GM12878 (cell line): ENCODE measurements around the gene RBPJ. TPM values are rescaled to one million over a fixed set of nuclear protein-coding genes. Genes with fewer than 3 reads are reported as not detected.

Experiments
- ATAC-seq: fragments of 200-7000 bp; cut with Tn5 transposase; 3 replicates; pipeline ENCODE4 v1.9.1; 2020; ENCODE audit warnings: mild to moderate bottlenecking, moderate library complexity
- BruUV-seq: library from RNA; stranded (reverse); fragments of 400-500 nt; replicated peaks from 2 replicates; lab custom pipeline; 2021; lab: Mats Ljungman, UMichigan
- CTCF ChIA-PET: fragments of 300-600 bp; sonication (Branson Sonifier 250); formaldehyde crosslinking; extraction: SDS; loops from one replicate; lab custom pipeline; 2021; ENCODE audit warnings: inconsistent platforms; lab: Yijun Ruan, JAX
- POLR2A ChIA-PET: fragments of 350-600 bp; formaldehyde crosslinking; extraction: SDS; loops from one replicate; lab custom pipeline; 2021; ENCODE audit warnings: inconsistent platforms; lab: Charles Lee
- RAD21 ChIA-PET: fragments of 300-600 bp; sonication (Branson Sonifier 250); formaldehyde crosslinking; loops from one replicate; lab custom pipeline; 2023; ENCODE audit warnings: antibody characterized with exemption; ENCODE audit not compliant: unreplicated experiment; lab: Charles Lee
- SMC1A ChIA-PET: fragments of 300-600 bp; sonication (Branson Sonifier 250); formaldehyde crosslinking; loops from one replicate; lab custom pipeline; 2023; ENCODE audit not compliant: unreplicated experiment, uncharacterized antibody; lab: Charles Lee
- DNase-seq: peaks from one replicate; pipeline ENCODE4 v3.0.0-alpha.2; 2011; ENCODE audit warnings: low read depth, low spot score
- FAIRE-seq: peaks from 3 replicates; lab custom pipeline; 2011; peaks lifted over from hg19 to GRCh38; lab: Jason Lieb, UNC
- H2AFZ ChIP-seq: 2 replicates; pipeline ENCODE4 v1.6.0; 2011; ENCODE audit warnings: low read depth, low read length, control low read depth; ENCODE audit not compliant: control insufficient read depth
- H3K27ac ChIP-seq: 2 replicates; pipeline ENCODE4 v1.5.1; 2011; ENCODE audit warnings: control low read depth; ENCODE audit not compliant: control insufficient read depth, insufficient read depth
- H3K27me3 ChIP-seq, 2 experiments: replicated peaks in 1 of 2; 2 replicates each; pipeline versions ENCODE4 v1.6.0 to v1.6.1; 2011; ENCODE audit warnings: low read length in 1 of 2; ENCODE audit not compliant: control insufficient read depth in 2 of 2, insufficient read depth in 2 of 2
- H3K36me3 ChIP-seq, 2 experiments: 2 replicates each; pipeline ENCODE4 v1.5.1; 2011; ENCODE audit warnings: low read length in 1 of 2; ENCODE audit not compliant: control insufficient read depth in 2 of 2, insufficient read depth in 2 of 2
- H3K4me1 ChIP-seq: 2 replicates; pipeline ENCODE4 v1.6.1; 2011; ENCODE audit warnings: mild to moderate bottlenecking, low read length, moderate library complexity, mixed read lengths; ENCODE audit not compliant: control insufficient read depth, insufficient read depth
- H3K4me2 ChIP-seq: 2 replicates; pipeline ENCODE4 v1.6.0; 2011; ENCODE audit warnings: control low read depth; ENCODE audit not compliant: control insufficient read depth, insufficient read depth
- H3K4me3 ChIP-seq: fragments of 200-600 bp; sonication (generic); 2 replicates; pipeline ENCODE4 v1.5.1; 2016
- H3K79me2 ChIP-seq: 2 replicates; pipeline ENCODE4 v1.6.0; 2011; ENCODE audit warnings: low read length; ENCODE audit not compliant: control insufficient read depth, insufficient read depth
- H3K9ac ChIP-seq: 2 replicates; pipeline ENCODE4 v1.8.0; 2011; ENCODE audit warnings: low read length, control low read depth, mixed read lengths; ENCODE audit not compliant: control insufficient read depth, insufficient read depth
- H3K9me3 ChIP-seq: replicated peaks from 3 replicates; pipeline ENCODE4 v1.5.1; 2011; ENCODE audit warnings: mild to moderate bottlenecking, low read length; ENCODE audit not compliant: control insufficient read depth, insufficient read depth
- H4K20me1 ChIP-seq: 2 replicates; pipeline ENCODE4 v1.6.0; 2011; ENCODE audit not compliant: control insufficient read depth, insufficient read depth
- BCL11A ChIP-seq: IDR thresholded peaks from 2 replicates; pipeline ENCODE4 v1.6.1; 2011; ENCODE audit warnings: low read depth, low read length
- CHD1 ChIP-seq: IDR thresholded peaks from 2 replicates; pipeline ENCODE4 v1.6.1; 2012; ENCODE audit warnings: low read depth, low read length, improper control_type of control experiment
- DPF2 ChIP-seq: fragments of 450-650 bp; IDR thresholded peaks from 2 replicates; pipeline ENCODE4 v1.6.1; 2017; ENCODE audit warnings: mild to moderate bottlenecking
- ESRRA ChIP-seq: IDR thresholded peaks from 2 replicates; pipeline ENCODE4 v1.6.1; 2012; ENCODE audit warnings: mild to moderate bottlenecking, low read length, improper control_type of control experiment
- FOS ChIP-seq: IDR thresholded peaks from 3 replicates; pipeline ENCODE4 v1.6.1; 2011; ENCODE audit warnings: borderline replicate concordance; ENCODE audit not compliant: insufficient read length; ENCODE audit errors: extremely low read depth
- HCFC1 ChIP-seq: fragments of 150-350 bp; IDR thresholded peaks from 2 replicates; pipeline ENCODE4 v1.6.1; 2014; ENCODE audit warnings: low read length
- IKZF2 ChIP-seq, 2 experiments: fragments of 450-650 bp; IDR thresholded peaks; 2 replicates each; pipeline ENCODE4 v1.6.1; 2017; ENCODE audit warnings: mild to moderate bottlenecking in 2 of 2, moderate library complexity in 2 of 2
- MXI1 ChIP-seq: fragments of 150-350 bp; IDR thresholded peaks from 2 replicates; pipeline ENCODE4 v1.6.1; 2011; ENCODE audit warnings: low read depth, mild to moderate bottlenecking, inconsistent platforms, low read length, improper control_type of control experiment
- NFIC ChIP-seq: IDR thresholded peaks from 2 replicates; pipeline ENCODE4 v1.6.1; 2012; ENCODE audit warnings: low read depth, mild to moderate bottlenecking, inconsistent platforms, low read length, moderate library complexity
- NFYA ChIP-seq: IDR thresholded peaks from 2 replicates; pipeline ENCODE4 v1.6.1; 2011; ENCODE audit warnings: low read depth, mild to moderate bottlenecking, low read length, improper control_type of control experiment, borderline replicate concordance
- PAX8 ChIP-seq: fragments of 450-650 bp; IDR thresholded peaks from 2 replicates; pipeline ENCODE4 v1.6.1; 2017; ENCODE audit warnings: mild to moderate bottlenecking, moderate library complexity
- POLR2AphosphoS5 ChIP-seq: IDR thresholded peaks from 2 replicates; pipeline ENCODE4 v1.6.1; 2011; ENCODE audit warnings: mild to moderate bottlenecking, low read length, inconsistent platforms
- STAT3 ChIP-seq: IDR thresholded peaks from 2 replicates; pipeline ENCODE4 v1.6.1; 2011; ENCODE audit warnings: low read depth, low read length, improper control_type of control experiment
- TAF1 ChIP-seq: IDR thresholded peaks from 2 replicates; pipeline ENCODE4 v1.6.1; 2011; ENCODE audit warnings: mild to moderate bottlenecking, low read depth, low read length, borderline replicate concordance
- WRNIP1 ChIP-seq: IDR thresholded peaks from 2 replicates; pipeline ENCODE4 v1.6.1; 2011; ENCODE audit warnings: low read depth, low read length, improper control_type of control experiment, borderline replicate concordance
- WGBS: methylation state at CpG from one replicate; pipeline ENCODE4 v1.1.6; 2016; ENCODE audit warnings: low lambda C conversion rate; ENCODE audit not compliant: insufficient replicate concordance, insufficient coverage; ENCODE audit errors: missing lambda C conversion rate; 5-methylcytosine and 5-hydroxymethylcytosine counted together
- in situ Hi-C: fragments of 300-500 bp; cut with MboI; formaldehyde crosslinking; loops from 9 replicates; pipeline ENCODE4 v1.14.3; 2018; ENCODE audit warnings: mixed read lengths
- intact Hi-C: fragments of 100-400 bp; cut with micrococcal nuclease; formaldehyde crosslinking; loops from one replicate; pipeline ENCODE4 v1.14.2; 2022; ENCODE audit not compliant: unreplicated experiment
- polyA plus RNA-seq, 11 experiments: library from polyadenylated mRNA; depleted of rRNA in 4 of 11; unstranded in 6 of 11; stranded (reverse) in 5 of 11; fragments of >200 nt; fragmentation: Nextera tagmentation in 4 of 11; fragmentation: Illumina TruSeq in 1 of 11; extraction: Ambion mirVana in 4 of 11; extraction: Trizol in 1 of 11; gene quantifications; 1 replicate in 1 of 11; 2 replicates in 10 of 11; pipeline versions ENCODE4 v1.2.1 to v1.2.3, GENCODE V29; 2011 to 2016; ENCODE audit warnings: inconsistent platforms in 2 of 11, missing spikeins in 2 of 11, low read depth in 1 of 11
- total RNA-seq, 4 experiments: library from RNA; depleted of rRNA in 3 of 4; stranded (reverse); fragments of >200 nt in 3 of 4; fragmentation: Illumina TruSeq in 1 of 4; extraction: Trizol in 1 of 4; gene quantifications; 2 replicates each; pipeline versions ENCODE4 v1.2.1 to v1.2.3, GENCODE V29; 2013 to 2021
- TF ChIP-seq, protein P1 (sequence below): IDR thresholded peaks from 2 replicates; pipeline ENCODE4 v1.6.1; 2011; ENCODE audit warnings: borderline replicate concordance, low read depth, mild to moderate bottlenecking, moderate library complexity, low read length; ENCODE audit not compliant: insufficient read depth, poor library complexity, severe bottlenecking
- TF ChIP-seq, protein P2 (sequence below): fragments of 450-650 bp; IDR thresholded peaks from 2 replicates; pipeline ENCODE4 v1.6.1; 2016; ENCODE audit warnings: mild to moderate bottlenecking

The RBPJ gene
- total and polyA plus RNA-seq, 10 of the 15 experiments (the other 5 are each of a cell fraction or from before 2014, with no cell fraction given), result 24.5 to 87.6 (median 41.6) TPM

DNA sequence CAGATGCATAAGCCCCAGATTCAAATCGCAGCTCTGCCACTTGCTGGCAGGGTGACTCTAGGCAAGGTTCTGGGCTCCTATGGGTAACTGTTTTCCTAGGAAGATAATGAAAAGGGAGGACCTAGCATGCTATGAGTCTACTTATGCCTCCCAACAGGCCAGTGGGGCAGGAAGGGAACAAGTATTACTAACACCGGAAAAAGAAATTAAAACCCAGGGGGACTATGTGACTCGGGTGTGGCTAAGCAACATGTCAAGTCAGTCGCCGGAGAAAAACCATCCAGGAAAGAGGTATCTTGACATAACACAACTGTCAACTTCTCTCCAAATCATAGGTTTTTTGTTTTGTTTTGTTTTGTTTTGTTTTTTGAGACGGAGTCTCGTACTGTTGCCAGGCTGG is 45.5 kb upstream of the RBPJ start:
- Histone ChIP-seq H3K9me3 (no peaks in the 10 kb centered on the region), H3K79me2 (no peaks in the 10 kb centered on the region), H3K4me3 (no peak overlapping the region), H2AFZ (no peak overlapping the region), H3K27ac (no peak overlapping the region), H3K9ac (no peak overlapping the region), H3K4me1 (peaks cover 5% of the 10 kb centered on the region), H3K27me3 (no peaks in the 10 kb centered on the region), H3K36me3 (no peaks in the 10 kb centered on the region), H3K4me2 (no peak overlapping the region), H4K20me1 (no peaks in the 10 kb centered on the region)
- CTCF ChIA-PET, result no interaction called here
- RAD21 ChIA-PET, result no interaction called here
- WGBS, result 74% methylated on average over 7 of the region's 7 CpGs
- DNase-seq, result no peak
- BruUV-seq, result no TSS peak
- POLR2A ChIA-PET, result interaction anchor here (0.8 kb wide), 1 partner anchor 189 kb away, joined by 6 read pairs; no protein-coding TSS in a partner anchor
- in situ Hi-C loops, result no loop called here
- TF ChIP-seq STAT3 (no peak), TAF1 (no peak), FOS (no peak), POLR2AphosphoS5 (no peak), HCFC1 (no peak), NFIC (no peak), WRNIP1 (no peak), BCL11A (no peak), MXI1 (no peak), ESRRA (no peak), PAX8 (no peak), IKZF2 (IDR thresholded peaks at IDR 0.05) (no peak), CHD1 (no peak), NFYA (no peak), DPF2 (no peak)
- TF ChIP-seq, protein P1, sequence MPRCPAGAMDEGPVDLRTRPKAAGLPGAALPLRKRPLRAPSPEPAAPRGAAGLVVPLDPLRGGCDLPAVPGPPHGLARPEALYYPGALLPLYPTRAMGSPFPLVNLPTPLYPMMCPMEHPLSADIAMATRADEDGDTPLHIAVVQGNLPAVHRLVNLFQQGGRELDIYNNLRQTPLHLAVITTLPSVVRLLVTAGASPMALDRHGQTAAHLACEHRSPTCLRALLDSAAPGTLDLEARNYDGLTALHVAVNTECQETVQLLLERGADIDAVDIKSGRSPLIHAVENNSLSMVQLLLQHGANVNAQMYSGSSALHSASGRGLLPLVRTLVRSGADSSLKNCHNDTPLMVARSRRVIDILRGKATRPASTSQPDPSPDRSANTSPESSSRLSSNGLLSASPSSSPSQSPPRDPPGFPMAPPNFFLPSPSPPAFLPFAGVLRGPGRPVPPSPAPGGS, result no peak
- TF ChIP-seq, protein P2, sequence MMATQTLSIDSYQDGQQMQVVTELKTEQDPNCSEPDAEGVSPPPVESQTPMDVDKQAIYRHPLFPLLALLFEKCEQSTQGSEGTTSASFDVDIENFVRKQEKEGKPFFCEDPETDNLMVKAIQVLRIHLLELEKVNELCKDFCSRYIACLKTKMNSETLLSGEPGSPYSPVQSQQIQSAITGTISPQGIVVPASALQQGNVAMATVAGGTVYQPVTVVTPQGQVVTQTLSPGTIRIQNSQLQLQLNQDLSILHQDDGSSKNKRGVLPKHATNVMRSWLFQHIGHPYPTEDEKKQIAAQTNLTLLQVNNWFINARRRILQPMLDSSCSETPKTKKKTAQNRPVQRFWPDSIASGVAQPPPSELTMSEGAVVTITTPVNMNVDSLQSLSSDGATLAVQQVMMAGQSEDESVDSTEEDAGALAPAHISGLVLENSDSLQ, result no peak
- SMC1A ChIA-PET, result no interaction called here
- no peak for ATAC-seq
- no peak for FAIRE-seq
- intact Hi-C loops, result no loop called here
